Tibial artery (tissue), 4 donors: ENCODE data around the gene OR2F2.

Experiments
- DNase-seq, 2 donors: peaks; one replicate each; pipeline ENCODE4 v3.0.0-alpha.2; 2019
- H3K27ac ChIP-seq, 2 donors: fragments of 200-600 bp; sonication (generic) in 1 of 2; 1 replicate in 1 of 2; 2 replicates in 1 of 2; pipeline ENCODE4 v1.5.1; 2018 to 2019; ENCODE audit warnings: mild to moderate bottlenecking in 1 of 2
- H3K27me3 ChIP-seq, 2 donors: fragments of 200-600 bp; sonication (generic) in 1 of 2; one replicate each; pipeline versions ENCODE4 v1.5.1 to v1.6.0; 2016 to 2019
- H3K36me3 ChIP-seq, 3 donors: fragments of 200-600 bp; sonication (generic) in 2 of 3; one replicate each; pipeline ENCODE4 v1.5.1; 2016 to 2019; ENCODE audit warnings: mild to moderate bottlenecking in 2 of 3
- H3K4me1 ChIP-seq, 4 donors: fragments of 200-600 bp; sonication (generic) in 2 of 4; 1 replicate in 3 of 4; 2 replicates in 1 of 4; pipeline ENCODE4 v1.5.1; 2016 to 2019
- H3K4me3 ChIP-seq, 2 donors: fragments of 200-600 bp; sonication (generic) in 1 of 2; 1 replicate in 1 of 2; 2 replicates in 1 of 2; pipeline ENCODE4 v1.5.1; 2018 to 2019; ENCODE audit warnings: mild to moderate bottlenecking in 2 of 2
- H3K9me3 ChIP-seq, 3 donors: fragments of 200-600 bp; sonication (generic) in 1 of 3; one replicate each; pipeline ENCODE4 v1.5.1; 2016 to 2019
- CTCF ChIP-seq, 2 experiments: fragments of 200-600 bp in 1 of 2; fragments of 450-650 bp in 1 of 2; IDR thresholded peaks; one replicate each; pipeline ENCODE4 v1.5.1; 2017 to 2019; ENCODE audit warnings: antibody characterized with exemption in 2 of 2, mild to moderate bottlenecking in 1 of 2, moderate library complexity in 1 of 2
- intact Hi-C: fragments of 100-400 bp; cut with DNase I; formaldehyde crosslinking; loops from one replicate; pipeline ENCODE4 v1.15.0; 2023; ENCODE audit warnings: low total_unique reads

Gene OR2F2

GRCh38 chr7:143906895-143907294 is 28.1 kb upstream of the OR2F2 start:
- Histone ChIP-seq H3K27me3 (no peaks in the 10 kb centered on the region), H3K27ac (no peak overlapping the region), H3K4me3 (no peak overlapping the region), H3K36me3 (no peaks in the 10 kb centered on the region), H3K4me1 (peaks cover 0 to 28% (median 6%) of the 10 kb centered on the region in 4 donors), H3K9me3 (no peaks in the 10 kb centered on the region)
- no peak for DNase-seq
- intact Hi-C loops = no loop called here
- TF ChIP-seq CTCF (IDR thresholded peaks at IDR 0.05) = no peak

GRCh38 chr7:143908120-143908519 is 26.9 kb upstream of the OR2F2 start:
- Histone ChIP-seq H3K27ac (no peak overlapping the region), H3K9me3 (no peaks in the 10 kb centered on the region), H3K4me3 (no peak overlapping the region), H3K27me3 (no peaks in the 10 kb centered on the region), H3K4me1 (peaks cover 0 to 23% (median 6%) of the 10 kb centered on the region in 4 donors), H3K36me3 (no peaks in the 10 kb centered on the region)
- TF ChIP-seq CTCF (IDR thresholded peaks at IDR 0.05) = no peak
- no peak for DNase-seq
- intact Hi-C loops = no loop called here

GRCh38 chr7:143909863-143910262 is 25.2 kb upstream of the OR2F2 start:
- TF ChIP-seq CTCF (IDR thresholded peaks at IDR 0.05) = no peak
- Histone ChIP-seq H3K9me3 (no peaks in the 10 kb centered on the region), H3K27ac (no peak overlapping the region), H3K4me1 (peaks cover 0 to 23% (median 4%) of the 10 kb centered on the region in 4 donors), H3K27me3 (no peaks in the 10 kb centered on the region), H3K4me3 (no peak overlapping the region), H3K36me3 (no peaks in the 10 kb centered on the region)
- no peak for DNase-seq
- intact Hi-C loops = no loop called here

GRCh38 chr7:143910473-143911248 is 24.4 kb upstream of the OR2F2 start:
- DNase-seq = no peak
- H3K27ac ChIP-seq = no peak overlapping the region
- H3K27me3 ChIP-seq = no peaks in the 10 kb centered on the region
- intact Hi-C loops = no loop called here
- no peaks in the 10 kb centered on the region for H3K36me3 ChIP-seq
- no peak for TF ChIP-seq CTCF (IDR thresholded peaks at IDR 0.05)
- no peaks in the 10 kb centered on the region for H3K9me3 ChIP-seq
- H3K4me3 ChIP-seq = no peak overlapping the region
- H3K4me1 ChIP-seq = peaks cover 0 to 16% (median 0%) of the 10 kb centered on the region in 4 donors

- Histone ChIP-seq H3K36me3 (no peaks in the 10 kb centered on the region), H3K4me3 (no peak overlapping the region), H3K4me1 (peaks cover 0 to 6% (median 0%) of the 10 kb centered on the region in 4 donors), H3K9me3 (no peaks in the 10 kb centered on the region), H3K27ac (no peak overlapping the region), H3K27me3 (no peaks in the 10 kb centered on the region)
- DNase-seq = no peak
- TF ChIP-seq CTCF (IDR thresholded peaks at IDR 0.05) = no peak
- intact Hi-C loops = no loop called here
Measured at GRCh38 chr7:143913945-143914615, 21.0 kb upstream of the OR2F2 start.
